Measurements from ENCODE around the gene ZNF419. TPM values are rescaled to one million over a fixed set of nuclear protein-coding genes. Genes with fewer than 3 reads are reported as not detected.

Gene ZNF419
- total and polyA plus RNA-seq, 2 donors (not counting 1 experiment from before 2014, with no cell fraction given) = 8.9 to 20.3 TPM

DNA sequence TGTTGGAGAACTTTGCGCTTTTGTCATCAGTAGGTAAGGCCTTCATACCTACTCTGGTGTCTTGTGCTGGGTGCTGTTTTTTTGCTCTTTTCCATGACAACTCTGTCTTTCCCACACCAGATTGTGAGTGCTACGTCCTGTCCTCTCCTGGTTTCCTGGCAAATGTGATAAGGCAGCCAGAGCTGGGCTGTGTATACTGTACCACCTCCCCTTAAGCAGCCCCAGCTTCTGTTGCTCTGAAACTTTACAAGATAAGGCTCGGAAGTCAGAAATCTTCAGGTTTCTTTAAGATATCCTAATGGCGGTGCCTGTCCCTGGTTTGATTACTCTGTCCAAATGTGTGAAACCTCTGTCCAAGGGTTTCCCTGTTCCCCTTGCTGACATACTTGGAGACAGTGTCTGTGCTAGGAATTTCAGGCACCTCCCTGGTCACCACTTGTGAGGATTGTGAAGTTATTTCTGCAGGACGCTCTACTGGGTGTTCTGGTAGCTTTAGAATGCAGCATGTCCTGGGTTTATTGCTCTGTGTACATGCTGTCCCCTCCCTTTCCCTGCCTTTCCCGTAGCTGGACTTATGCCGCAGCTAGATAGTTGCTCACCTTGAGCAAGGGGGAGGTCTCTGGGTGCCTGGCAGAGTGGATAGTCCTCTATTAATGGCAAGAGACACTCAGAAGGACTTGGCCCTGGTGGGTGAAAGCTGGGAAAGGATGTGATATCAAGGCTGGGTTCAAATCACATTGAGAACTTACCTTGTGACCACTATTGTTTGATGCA, 45.4 kb upstream of the ZNF419 start:
- DNase-seq (ENCODE audit: low read depth in 2 of 2) = no peak

GRCh38 chr19:57443121-57443696, 44.3 kb upstream of the ZNF419 start:
- H3K4me1 ChIP-seq (ENCODE audit: control insufficient read depth, extremely low read depth, insufficient read depth, low read length) = no peaks in the 10 kb centered on the region
- no peak overlapping the region for H3K4me2 ChIP-seq (ENCODE audit: extremely low read depth, insufficient read depth, low read length)
- H3K9me3 ChIP-seq (ENCODE audit: control insufficient read depth, insufficient read depth, low read depth, low read length) = no peaks in the 10 kb centered on the region
- H2AFZ ChIP-seq (ENCODE audit: low read length) = no peak overlapping the region
- TF ChIP-seq, protein P1, sequence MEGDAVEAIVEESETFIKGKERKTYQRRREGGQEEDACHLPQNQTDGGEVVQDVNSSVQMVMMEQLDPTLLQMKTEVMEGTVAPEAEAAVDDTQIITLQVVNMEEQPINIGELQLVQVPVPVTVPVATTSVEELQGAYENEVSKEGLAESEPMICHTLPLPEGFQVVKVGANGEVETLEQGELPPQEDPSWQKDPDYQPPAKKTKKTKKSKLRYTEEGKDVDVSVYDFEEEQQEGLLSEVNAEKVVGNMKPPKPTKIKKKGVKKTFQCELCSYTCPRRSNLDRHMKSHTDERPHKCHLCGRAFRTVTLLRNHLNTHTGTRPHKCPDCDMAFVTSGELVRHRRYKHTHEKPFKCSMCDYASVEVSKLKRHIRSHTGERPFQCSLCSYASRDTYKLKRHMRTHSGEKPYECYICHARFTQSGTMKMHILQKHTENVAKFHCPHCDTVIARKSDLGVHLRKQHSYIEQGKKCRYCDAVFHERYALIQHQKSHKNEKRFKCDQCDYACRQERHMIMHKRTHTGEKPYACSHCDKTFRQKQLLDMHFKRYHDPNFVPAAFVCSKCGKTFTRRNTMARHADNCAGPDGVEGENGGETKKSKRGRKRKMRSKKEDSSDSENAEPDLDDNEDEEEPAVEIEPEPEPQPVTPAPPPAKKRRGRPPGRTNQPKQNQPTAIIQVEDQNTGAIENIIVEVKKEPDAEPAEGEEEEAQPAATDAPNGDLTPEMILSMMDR (conservative IDR thresholded peaks at IDR 0.05 in 1 of 2, IDR thresholded peaks at IDR 0.05 in 1 of 2; ENCODE audit: low read depth in 1 of 2, low read length in 2 of 2) = no peak
- no peak for TF ChIP-seq EZH2 (IDR thresholded peaks at IDR 0.05; ENCODE audit: low read length, missing control alignments)
- no peak for DNase-seq (ENCODE audit: low read depth in 2 of 2)
- H3K36me3 ChIP-seq (ENCODE audit: control insufficient read depth, insufficient read depth, low read length) = no peaks in the 10 kb centered on the region
- H4K20me1 ChIP-seq (ENCODE audit: control insufficient read depth, extremely low read depth, insufficient read depth, low read length) = no peaks in the 10 kb centered on the region
- no peak overlapping the region for H3K27ac ChIP-seq (ENCODE audit: insufficient read depth, low read length)
- H3K79me2 ChIP-seq (ENCODE audit: control insufficient read depth, insufficient read depth, low read length) = peaks cover 13% of the 10 kb centered on the region
- no peak overlapping the region for H3K9ac ChIP-seq (ENCODE audit: insufficient read depth, low read length)
- no peaks in the 10 kb centered on the region for H3K27me3 ChIP-seq (ENCODE audit: control insufficient read depth, insufficient read depth, low read length)
- H3K4me3 ChIP-seq (replicated peaks in 1 of 4; ENCODE audit: control extremely low read depth in 1 of 4, insufficient read depth in 1 of 4, low read depth in 3 of 4, low read length in 4 of 4) = no peak overlapping the region

More for the DNA sequence above, 45.4 kb upstream of the ZNF419 start:
- Histone ChIP-seq H3K27me3 (ENCODE audit: control insufficient read depth, insufficient read depth, low read length) (no peaks in the 10 kb centered on the region), H3K4me1 (ENCODE audit: control insufficient read depth, extremely low read depth, insufficient read depth, low read length) (no peaks in the 10 kb centered on the region), H4K20me1 (ENCODE audit: control insufficient read depth, extremely low read depth, insufficient read depth, low read length) (no peaks in the 10 kb centered on the region), H3K27ac (ENCODE audit: insufficient read depth, low read length) (no peak overlapping the region), H3K79me2 (ENCODE audit: control insufficient read depth, insufficient read depth, low read length) (peaks cover 18% of the 10 kb centered on the region), H2AFZ (ENCODE audit: low read length) (no peak overlapping the region), H3K36me3 (ENCODE audit: control insufficient read depth, insufficient read depth, low read length) (no peaks in the 10 kb centered on the region), H3K9ac (ENCODE audit: insufficient read depth, low read length) (no peak overlapping the region), H3K9me3 (ENCODE audit: control insufficient read depth, insufficient read depth, low read depth, low read length) (no peaks in the 10 kb centered on the region), H3K4me2 (ENCODE audit: extremely low read depth, insufficient read depth, low read length) (no peak overlapping the region), H3K4me3 (replicated peaks in 1 of 4; ENCODE audit: control extremely low read depth in 1 of 4, insufficient read depth in 1 of 4, low read depth in 3 of 4, low read length in 4 of 4) (no peak overlapping the region)
- TF ChIP-seq, protein P1 (conservative IDR thresholded peaks at IDR 0.05 in 1 of 2, IDR thresholded peaks at IDR 0.05 in 1 of 2; ENCODE audit: low read depth in 1 of 2, low read length in 2 of 2) = no peak
- TF ChIP-seq EZH2 (IDR thresholded peaks at IDR 0.05; ENCODE audit: low read length, missing control alignments) = no peak

DNA sequence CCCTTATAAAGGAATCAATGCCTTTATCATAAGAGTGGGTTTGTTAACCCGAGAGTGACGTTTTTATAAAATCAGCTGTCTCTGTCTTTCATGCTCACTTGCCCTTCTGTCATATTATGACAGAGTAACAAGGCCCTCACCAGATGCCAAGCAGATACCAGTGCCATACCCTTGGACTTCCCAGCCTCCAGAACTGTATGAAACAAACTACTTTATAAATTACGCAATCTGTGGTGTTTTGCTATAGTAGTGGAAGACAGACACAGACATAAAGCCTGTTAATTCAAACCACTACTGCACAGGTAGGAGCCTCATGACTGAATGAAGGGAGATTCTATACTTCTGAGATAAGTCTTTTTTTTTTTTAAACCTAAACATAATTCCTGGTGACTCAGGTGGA, 35.2 kb upstream of the ZNF419 start:
- DNase-seq (ENCODE audit: low read depth in 2 of 2) = no peak
- no peak for TF ChIP-seq EZH2 (IDR thresholded peaks at IDR 0.05; ENCODE audit: low read length, missing control alignments)
- TF ChIP-seq, protein P1 (conservative IDR thresholded peaks at IDR 0.05 in 1 of 2, IDR thresholded peaks at IDR 0.05 in 1 of 2; ENCODE audit: low read depth in 1 of 2, low read length in 2 of 2) = no peak
- Histone ChIP-seq H3K79me2 (ENCODE audit: control insufficient read depth, insufficient read depth, low read length) (no peaks in the 10 kb centered on the region), H3K4me3 (replicated peaks in 1 of 4; ENCODE audit: control extremely low read depth in 1 of 4, insufficient read depth in 1 of 4, low read depth in 3 of 4, low read length in 4 of 4) (no peak overlapping the region), H2AFZ (ENCODE audit: low read length) (no peak overlapping the region), H3K9ac (ENCODE audit: insufficient read depth, low read length) (no peak overlapping the region), H3K4me2 (ENCODE audit: extremely low read depth, insufficient read depth, low read length) (no peak overlapping the region), H3K9me3 (ENCODE audit: control insufficient read depth, insufficient read depth, low read depth, low read length) (no peaks in the 10 kb centered on the region), H3K36me3 (ENCODE audit: control insufficient read depth, insufficient read depth, low read length) (no peaks in the 10 kb centered on the region), H4K20me1 (ENCODE audit: control insufficient read depth, extremely low read depth, insufficient read depth, low read length) (no peaks in the 10 kb centered on the region), H3K27me3 (ENCODE audit: control insufficient read depth, insufficient read depth, low read length) (no peaks in the 10 kb centered on the region), H3K4me1 (ENCODE audit: control insufficient read depth, extremely low read depth, insufficient read depth, low read length) (no peaks in the 10 kb centered on the region), H3K27ac (ENCODE audit: insufficient read depth, low read length) (no peak overlapping the region)

Data from fibroblast of lung (primary cell).